Left lung (tissue), 10 donors: ENCODE measurements around the gene CLTA. TPM values are rescaled to one million over a fixed set of nuclear protein-coding genes. Genes with fewer than 3 reads are reported as not detected.

ENCODE experiments used
- ATAC-seq: fragments of 200-7000 bp; cut with Tn5 transposase; one replicate; pipeline ENCODE4 v1.9.1; 2020; ENCODE audit warnings: moderate library complexity
- DNase-seq, 4 donors: peaks; one replicate each; pipeline ENCODE4 v3.0.0-alpha.2; 2013 to 2020
- H3K27ac ChIP-seq, 2 donors: fragments of 200-600 bp; sonication (generic) in 1 of 2; one replicate each; pipeline versions ENCODE4 v1.5.0 to v1.8.0; 2020 to 2021
- H3K27me3 ChIP-seq, 2 donors: fragments of 200-600 bp; sonication (generic) in 1 of 2; one replicate each; pipeline versions ENCODE4 v1.5.0 to v1.8.0; 2020 to 2021
- H3K36me3 ChIP-seq, 2 donors: fragments of 200-600 bp; sonication (generic) in 1 of 2; one replicate each; pipeline versions ENCODE4 v1.5.0 to v1.8.0; 2020 to 2021
- H3K4me1 ChIP-seq, 2 donors: fragments of 200-600 bp; one replicate each; pipeline ENCODE4 v1.8.0; 2021
- H3K4me3 ChIP-seq, 2 donors: fragments of 200-600 bp; sonication (generic) in 1 of 2; one replicate each; pipeline versions ENCODE4 v1.5.0 to v1.8.0; 2020 to 2021; ENCODE audit warnings: mild to moderate bottlenecking in 1 of 2
- H3K9me3 ChIP-seq, 2 donors: fragments of 200-600 bp; sonication (generic) in 1 of 2; one replicate each; pipeline versions ENCODE4 v1.5.0 to v1.8.0; 2020 to 2021
- CTCF ChIP-seq, 2 donors: fragments of 200-600 bp; sonication (generic) in 1 of 2; IDR thresholded peaks; one replicate each; pipeline versions ENCODE4 v1.5.0 to v1.8.0; 2021; ENCODE audit warnings: antibody characterized with exemption in 2 of 2
- intact Hi-C, 2 donors: fragments of 100-400 bp; cut with DNase I; formaldehyde crosslinking; loops; one replicate each; pipeline versions ENCODE4 v1.11.2 to v1.14.2; 2022
- polyA plus RNA-seq, 6 donors: library from polyadenylated mRNA; unstranded; fragments of 120-200 nt; gene quantifications; one replicate each; pipeline ENCODE4 v1.2.1, GENCODE V29; 2013; ENCODE audit not compliant: insufficient read length in 6 of 6
- total RNA-seq, 2 donors: library from RNA; stranded (reverse); fragmentation: NEBNext Ultra II Directional; extraction: Animal tissue kit (Norgen Biotek cat#: 25700); gene quantifications; one replicate each; pipeline ENCODE4 v1.2.1, GENCODE V29; 2021
- donor health status: DM: no; HTN: yes; CAD: no.
- donor health status: DM: no; HTN: no; CAD: no.

The CLTA gene
- total and polyA plus RNA-seq, 8 donors, result 199 to 237 (median 219) TPM

GRCh38 chr9:36165826-36166167 lies 24.9 kb upstream of the CLTA start:
- Histone ChIP-seq H3K27ac (peak overlapping the region; percentile 53 to 79), H3K4me1 (peaks cover 9 to 31% of the 10 kb centered on the region in 2 donors), H3K9me3 (no peaks in the 10 kb centered on the region), H3K4me3 (peak overlapping the region; percentile 40 to 45), H3K27me3 (peaks cover 0 to 7% of the 10 kb centered on the region in 2 donors), H3K36me3 (peaks cover 0 to 16% of the 10 kb centered on the region in 2 donors)
- intact Hi-C loops, result loop anchor here in 1 of 2 donors (5.0 kb wide), 1 partner anchor 63 kb away; no protein-coding TSS in a partner anchor
- DNase-seq (no peak), ATAC-seq (peak; percentile 26)
- TF ChIP-seq CTCF (IDR thresholded peaks at IDR 0.05), result no peak

GRCh38 chr9:36166168-36166927 lies 24.4 kb upstream of the CLTA start:
- peak; percentile 80 to 98 (median 84) for DNase-seq
- no peaks in the 10 kb centered on the region for H3K9me3 ChIP-seq
- TF ChIP-seq CTCF (IDR thresholded peaks at IDR 0.05), result peak; percentile 90 to 97
- H3K27ac ChIP-seq, result peak overlapping the region; percentile 53 to 79
- H3K4me3 ChIP-seq, result peak overlapping the region; percentile 40 to 45
- H3K27me3 ChIP-seq, result peaks cover 0 to 7% of the 10 kb centered on the region in 2 donors
- intact Hi-C loops, result loop anchor here in 1 of 2 donors (5.0 kb wide), 1 partner anchor 64 kb away; no protein-coding TSS in a partner anchor
- H3K36me3 ChIP-seq, result peaks cover 0 to 16% of the 10 kb centered on the region in 2 donors
- ATAC-seq, result peak; percentile 98
- peaks cover 9 to 31% of the 10 kb centered on the region in 2 donors for H3K4me1 ChIP-seq

- H3K9me3 ChIP-seq, result no peaks in the 10 kb centered on the region
- no peak within 1 kb of the TSS for H3K27ac ChIP-seq
- no peak for ATAC-seq
- no peaks in the 10 kb centered on the region for H3K36me3 ChIP-seq
- DNase-seq, result no peak
- H3K4me3 ChIP-seq, result no peak within 1 kb of the TSS
- intact Hi-C loops, result loop anchor here in 1 of 2 donors (5.0 kb wide), 1 partner anchor 67 kb away; no protein-coding TSS in a partner anchor
- no peak for TF ChIP-seq CTCF (IDR thresholded peaks at IDR 0.05)
- H3K27me3 ChIP-seq, result peaks cover 0 to 7% of the 10 kb centered on the region in 2 donors
- peaks cover 0 to 23% of the 10 kb centered on the region in 2 donors for H3K4me1 ChIP-seq
Measured at GRCh38 chr9:36169166-36169565, 21.6 kb upstream of the CLTA start, which contains the start of gene CCIN. CCIN (plus strand) TSS chr9:36169388; CDS start chr9:36169503, 115 bp downstream.

- Histone ChIP-seq H3K9me3 (no peaks in the 10 kb centered on the region), H3K27ac (no peak overlapping the region), H3K36me3 (no peaks in the 10 kb centered on the region), H3K4me1 (peaks cover 0 to 23% of the 10 kb centered on the region in 2 donors), H3K4me3 (no peak overlapping the region), H3K27me3 (peaks cover 0 to 7% of the 10 kb centered on the region in 2 donors)
- TF ChIP-seq CTCF (IDR thresholded peaks at IDR 0.05), result no peak
- ATAC-seq, result no peak
- intact Hi-C loops, result loop anchor here in 1 of 2 donors (5.0 kb wide), 1 partner anchor 67 kb away; no protein-coding TSS in a partner anchor
- DNase-seq, result no peak
Measured at GRCh38 chr9:36169708-36170107, 21.0 kb upstream of the CLTA start.

GRCh38 chr9:36170531-36170930 lies 20.2 kb upstream of the CLTA start:
- intact Hi-C loops, result no loop called here
- no peak for DNase-seq
- no peak for TF ChIP-seq CTCF (IDR thresholded peaks at IDR 0.05)

More at GRCh38 chr9:36170531-36170930, 20.2 kb upstream of the CLTA start:
- no peaks in the 10 kb centered on the region for H3K36me3 ChIP-seq
- H3K27me3 ChIP-seq, result peaks cover 0 to 7% of the 10 kb centered on the region in 2 donors
- no peaks in the 10 kb centered on the region for H3K9me3 ChIP-seq
- H3K4me3 ChIP-seq, result no peak overlapping the region
- ATAC-seq, result no peak
- peaks cover 0 to 16% of the 10 kb centered on the region in 2 donors for H3K4me1 ChIP-seq
- no peak overlapping the region for H3K27ac ChIP-seq
